T-helper 9 cell (primary cell): Measurements from ENCODE around the gene STAT5B.
A peak's percentile ranks its signal among the peaks of the same experiment; 100 is the strongest.
"Not testable (repeated sequence)": the region's sequence is repeated elsewhere in the genome, so short reads cannot be mapped to it uniquely, and the experiment has no call there.

Experiments used
- DNase-seq: peaks from one replicate; pipeline ENCODE4 v3.0.0-alpha.2; 2020

Gene STAT5B

GRCh38 chr17:42264366-42264765 is 11.8 kb downstream of the STAT5B start:
- not testable (repeated sequence) for DNase-seq

- no peak for DNase-seq
Observed at GRCh38 chr17:42260318-42260717, 15.9 kb downstream of the STAT5B start.

- no peak for DNase-seq
Observed at GRCh38 chr17:42255445-42255844, 20.7 kb downstream of the STAT5B start.

- no peak for DNase-seq
Observed at GRCh38 chr17:42253578-42253977, 22.6 kb downstream of the STAT5B start.

GRCh38 chr17:42252597-42253550 is 23.3 kb downstream of the STAT5B start:
- DNase-seq = no peak

GRCh38 chr17:42251115-42251514 is 25.1 kb downstream of the STAT5B start:
- no peak for DNase-seq

GRCh38 chr17:42249681-42250446 is 26.3 kb downstream of the STAT5B start:
- DNase-seq = no peak

- peak; percentile 61 for DNase-seq
Observed at GRCh38 chr17:42248351-42249179, 27.6 kb downstream of the STAT5B start.

GRCh38 chr17:42247734-42248133 is 28.5 kb downstream of the STAT5B start:
- DNase-seq = no peak

GRCh38 chr17:42246515-42246914 is 29.7 kb downstream of the STAT5B start:
- DNase-seq = no peak

- DNase-seq = not testable (repeated sequence)
Observed at GRCh38 chr17:42245183-42245582, 31.0 kb downstream of the STAT5B start.

GRCh38 chr17:42244116-42244515 is 32.1 kb downstream of the STAT5B start:
- not testable (repeated sequence) for DNase-seq

GRCh38 chr17:42243493-42243982 is 32.7 kb downstream of the STAT5B start:
- no peak for DNase-seq

GRCh38 chr17:42241871-42242270 is 34.3 kb downstream of the STAT5B start:
- DNase-seq = no peak

- DNase-seq = not testable (repeated sequence)
Observed at GRCh38 chr17:42240863-42241262, 35.3 kb downstream of the STAT5B start.

- no peak for DNase-seq
Observed at GRCh38 chr17:42240201-42240600, 36.0 kb downstream of the STAT5B start.

- not testable (repeated sequence) for DNase-seq
Observed at GRCh38 chr17:42239576-42239975, 36.6 kb downstream of the STAT5B start.

GRCh38 chr17:42236760-42237159 is 39.4 kb downstream of the STAT5B start:
- DNase-seq = no peak

GRCh38 chr17:42233994-42234393 is 42.2 kb downstream of the STAT5B start:
- DNase-seq = no peak

- no peak for DNase-seq
Observed at GRCh38 chr17:42233156-42233555, 43.0 kb downstream of the STAT5B start.

GRCh38 chr17:42230225-42230624 is 46.0 kb downstream of the STAT5B start:
- DNase-seq = no peak

GRCh38 chr17:42227849-42228700 is 48.1 kb downstream of the STAT5B start:
- DNase-seq = no peak
